Astrocyte of the hippocampus (primary cell): ENCODE results near the gene KCNMB1.

Experiments
- DNase-seq: peaks from one replicate; pipeline ENCODE4 v3.0.0; 2011; ENCODE audit warnings: low read depth, low spot score

KCNMB1 gene

DNA sequence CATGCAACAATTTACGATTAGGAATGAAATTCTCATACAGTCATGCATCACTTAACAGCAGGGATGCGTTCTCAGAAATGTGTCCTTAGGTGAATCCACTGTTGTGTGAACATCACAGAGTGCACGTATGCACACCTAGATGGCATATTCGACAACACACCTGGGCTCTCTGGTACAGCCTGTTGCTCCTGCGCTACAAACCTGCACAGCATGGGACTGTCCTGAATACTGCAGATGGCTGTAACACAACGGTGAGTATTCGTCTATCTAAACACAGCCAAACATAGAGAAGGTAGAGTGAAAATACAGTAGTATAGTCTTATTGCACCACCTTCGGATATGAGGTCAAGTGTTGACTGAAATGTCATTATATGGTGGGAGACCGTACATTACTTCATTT lies 47.6 kb downstream of the KCNMB1 start:
- no peak for DNase-seq

- no peak for DNase-seq
Observed at GRCh38 chr5:170339780-170340167, 49.4 kb downstream of the KCNMB1 start.

GRCh38 chr5:170338933-170339779 lies 50.0 kb downstream of the KCNMB1 start:
- DNase-seq, result no peak

GRCh38 chr5:170338291-170338690 lies 50.9 kb downstream of the KCNMB1 start:
- no peak for DNase-seq

DNA sequence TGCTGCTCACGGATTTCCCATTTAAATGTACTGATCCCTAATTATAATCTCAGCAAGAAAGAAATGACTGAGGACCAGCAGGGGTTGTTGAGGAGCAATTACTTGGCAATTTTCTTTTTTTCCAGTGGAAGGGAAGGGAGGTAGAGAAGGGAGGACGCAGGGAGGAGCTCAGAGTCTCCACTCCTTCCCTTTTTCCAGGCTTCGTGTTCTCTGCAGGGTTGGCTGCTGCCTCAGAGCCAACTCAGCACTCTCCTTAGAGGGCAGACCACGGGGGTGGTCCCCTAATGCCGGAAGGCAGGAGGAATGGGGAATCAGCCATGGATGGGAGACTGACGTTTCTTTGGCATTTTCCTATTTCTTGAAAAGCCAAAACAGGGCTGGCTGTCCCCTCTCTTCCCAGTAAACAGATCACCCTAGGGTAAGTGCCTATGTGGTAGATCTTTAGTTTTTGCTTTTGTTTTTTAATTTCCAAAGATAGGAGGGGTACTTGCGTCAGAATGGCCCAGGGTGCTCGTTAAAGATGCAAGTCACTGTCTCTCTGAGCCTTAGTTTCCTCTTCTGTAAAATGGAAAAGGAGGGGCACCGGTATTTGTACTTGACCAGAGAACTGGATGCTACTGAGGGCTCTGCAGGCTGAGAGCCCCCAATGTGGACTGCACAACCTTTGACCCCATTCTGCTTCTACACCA lies 52.0 kb downstream of the KCNMB1 start:
- DNase-seq, result no peak

GRCh38 chr5:170336065-170336464 lies 53.1 kb downstream of the KCNMB1 start:
- DNase-seq, result no peak

DNA sequence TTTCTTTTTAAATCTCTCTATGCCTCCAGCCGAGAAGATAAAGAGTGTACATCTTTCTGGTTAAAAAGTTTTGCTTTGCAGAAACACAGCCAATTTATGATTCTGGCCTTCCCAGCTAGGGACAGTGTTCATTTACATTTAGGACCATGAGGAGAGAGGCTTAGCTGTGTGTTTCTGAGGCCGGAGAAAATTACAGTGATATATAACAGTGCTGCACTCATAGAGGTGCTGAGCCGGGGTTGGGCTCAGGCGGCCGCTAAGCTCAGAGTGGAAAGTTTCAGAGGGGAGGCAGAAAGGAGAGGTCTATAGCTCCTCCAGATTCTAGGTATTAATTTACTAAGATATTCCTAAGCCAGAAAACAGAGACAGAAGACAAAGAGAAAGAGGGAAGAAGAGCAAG lies 54.5 kb downstream of the KCNMB1 start:
- DNase-seq, result no peak

GRCh38 chr5:170333161-170333910 lies 55.8 kb downstream of the KCNMB1 start:
- no peak for DNase-seq

DNA sequence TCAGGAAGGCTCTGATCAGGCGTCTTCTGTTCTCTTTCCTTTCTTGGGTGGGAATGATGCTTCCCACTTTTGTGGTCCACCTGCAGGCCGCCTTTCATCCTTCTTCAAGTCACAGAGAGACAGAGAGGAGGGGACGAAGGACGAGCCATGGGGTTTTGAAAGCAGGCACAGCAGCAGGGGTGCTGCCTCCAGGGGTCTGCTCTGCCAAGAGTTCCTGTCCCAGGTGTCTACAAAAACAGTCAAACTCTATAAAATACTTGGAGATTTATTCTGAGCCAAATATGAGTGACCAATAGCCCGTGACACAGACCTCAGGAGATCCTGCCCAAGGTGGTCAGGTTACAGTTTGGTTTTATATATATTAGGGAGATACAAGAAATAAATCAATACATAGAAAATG lies 57.1 kb downstream of the KCNMB1 start:
- DNase-seq, result no peak

- DNase-seq, result no peak
Observed at GRCh38 chr5:170330568-170331054, 58.6 kb downstream of the KCNMB1 start.

- DNase-seq, result no peak
Observed at GRCh38 chr5:170329524-170329923, 59.6 kb downstream of the KCNMB1 start.

GRCh38 chr5:170327829-170328228 lies 61.3 kb downstream of the KCNMB1 start:
- DNase-seq, result no peak

- no peak for DNase-seq
Observed at GRCh38 chr5:170327168-170327567, 62.0 kb downstream of the KCNMB1 start.
